GM12878 (cell line): ENCODE data around the gene MYO3A. TPM values are rescaled to one million over a fixed set of nuclear protein-coding genes. Genes with fewer than 3 reads are reported as not detected.

Experiments
- ATAC-seq: fragments of 200-7000 bp; cut with Tn5 transposase; 3 replicates; pipeline ENCODE4 v1.9.1; 2020; ENCODE audit warnings: mild to moderate bottlenecking, moderate library complexity
- BruUV-seq: library from RNA; stranded (reverse); fragments of 400-500 nt; replicated peaks from 2 replicates; lab custom pipeline; 2021; lab: Mats Ljungman, UMichigan
- CTCF ChIA-PET: fragments of 300-600 bp; sonication (Branson Sonifier 250); formaldehyde crosslinking; extraction: SDS; loops from one replicate; lab custom pipeline; 2021; ENCODE audit warnings: inconsistent platforms; lab: Yijun Ruan, JAX
- POLR2A ChIA-PET: fragments of 350-600 bp; formaldehyde crosslinking; extraction: SDS; loops from one replicate; lab custom pipeline; 2021; ENCODE audit warnings: inconsistent platforms; lab: Charles Lee
- RAD21 ChIA-PET: fragments of 300-600 bp; sonication (Branson Sonifier 250); formaldehyde crosslinking; loops from one replicate; lab custom pipeline; 2023; ENCODE audit warnings: antibody characterized with exemption; ENCODE audit not compliant: unreplicated experiment; lab: Charles Lee
- SMC1A ChIA-PET: fragments of 300-600 bp; sonication (Branson Sonifier 250); formaldehyde crosslinking; loops from one replicate; lab custom pipeline; 2023; ENCODE audit not compliant: unreplicated experiment, uncharacterized antibody; lab: Charles Lee
- DNase-seq: peaks from one replicate; pipeline ENCODE4 v3.0.0-alpha.2; 2011; ENCODE audit warnings: low read depth, low spot score
- FAIRE-seq: peaks from 3 replicates; lab custom pipeline; 2011; peaks lifted over from hg19 to GRCh38; lab: Jason Lieb, UNC
- H2AFZ ChIP-seq: 2 replicates; pipeline ENCODE4 v1.6.0; 2011; ENCODE audit warnings: low read depth, low read length, control low read depth; ENCODE audit not compliant: control insufficient read depth
- H3K27ac ChIP-seq: 2 replicates; pipeline ENCODE4 v1.5.1; 2011; ENCODE audit warnings: control low read depth; ENCODE audit not compliant: control insufficient read depth, insufficient read depth
- H3K27me3 ChIP-seq, 2 experiments: replicated peaks in 1 of 2; 2 replicates each; pipeline versions ENCODE4 v1.6.0 to v1.6.1; 2011; ENCODE audit warnings: low read length in 1 of 2; ENCODE audit not compliant: control insufficient read depth in 2 of 2, insufficient read depth in 2 of 2
- H3K36me3 ChIP-seq, 2 experiments: 2 replicates each; pipeline ENCODE4 v1.5.1; 2011; ENCODE audit warnings: low read length in 1 of 2; ENCODE audit not compliant: control insufficient read depth in 2 of 2, insufficient read depth in 2 of 2
- H3K4me1 ChIP-seq: 2 replicates; pipeline ENCODE4 v1.6.1; 2011; ENCODE audit warnings: mild to moderate bottlenecking, low read length, moderate library complexity, mixed read lengths; ENCODE audit not compliant: control insufficient read depth, insufficient read depth
- H3K4me2 ChIP-seq: 2 replicates; pipeline ENCODE4 v1.6.0; 2011; ENCODE audit warnings: control low read depth; ENCODE audit not compliant: control insufficient read depth, insufficient read depth
- H3K4me3 ChIP-seq: fragments of 200-600 bp; sonication (generic); 2 replicates; pipeline ENCODE4 v1.5.1; 2016
- H3K79me2 ChIP-seq: 2 replicates; pipeline ENCODE4 v1.6.0; 2011; ENCODE audit warnings: low read length; ENCODE audit not compliant: control insufficient read depth, insufficient read depth
- H3K9ac ChIP-seq: 2 replicates; pipeline ENCODE4 v1.8.0; 2011; ENCODE audit warnings: low read length, control low read depth, mixed read lengths; ENCODE audit not compliant: control insufficient read depth, insufficient read depth
- H3K9me3 ChIP-seq: replicated peaks from 3 replicates; pipeline ENCODE4 v1.5.1; 2011; ENCODE audit warnings: mild to moderate bottlenecking, low read length; ENCODE audit not compliant: control insufficient read depth, insufficient read depth
- H4K20me1 ChIP-seq: 2 replicates; pipeline ENCODE4 v1.6.0; 2011; ENCODE audit not compliant: control insufficient read depth, insufficient read depth
- ASH2L ChIP-seq: fragments of 300-600, 200-600 bp; sonication (generic); IDR thresholded peaks from 2 replicates; pipeline ENCODE4 v1.6.1; 2017; ENCODE audit warnings: low read depth, mild to moderate bottlenecking, borderline replicate concordance
- BACH1 ChIP-seq: fragments of 450-650 bp; IDR thresholded peaks from 2 replicates; pipeline ENCODE4 v1.6.1; 2017; ENCODE audit warnings: mild to moderate bottlenecking, borderline replicate concordance
- BCL11A ChIP-seq: IDR thresholded peaks from 2 replicates; pipeline ENCODE4 v1.6.1; 2011; ENCODE audit warnings: low read depth, low read length
- CEBPB ChIP-seq, 2 experiments: fragments of 150-350 bp in 1 of 2; IDR thresholded peaks; 2 replicates each; pipeline ENCODE4 v1.6.1; 2012 to 2014; ENCODE audit warnings: low read depth in 2 of 2, low read length in 2 of 2, borderline replicate concordance in 1 of 2, inconsistent platforms in 1 of 2
- DPF2 ChIP-seq: fragments of 450-650 bp; IDR thresholded peaks from 2 replicates; pipeline ENCODE4 v1.6.1; 2017; ENCODE audit warnings: mild to moderate bottlenecking
- EGR1 ChIP-seq, 2 experiments: IDR thresholded peaks; 1 replicate in 1 of 2; 2 replicates in 1 of 2; pipeline ENCODE4 v1.6.1; 2011 to 2012; ENCODE audit warnings: low read depth in 2 of 2, low read length in 2 of 2, borderline replicate concordance in 1 of 2, mild to moderate bottlenecking in 1 of 2, moderate library complexity in 1 of 2
- MYC ChIP-seq: IDR thresholded peaks from 2 replicates; pipeline ENCODE4 v1.6.1; 2011; ENCODE audit warnings: mild to moderate bottlenecking, low read length, moderate library complexity, inconsistent platforms; ENCODE audit not compliant: insufficient read depth, insufficient replicate concordance, insufficient read length, severe bottlenecking
- NBN ChIP-seq: fragments of 450-650 bp; IDR thresholded peaks from 2 replicates; pipeline ENCODE4 v1.6.1; 2016
- NR2C2 ChIP-seq: IDR thresholded peaks from 2 replicates; pipeline ENCODE4 v1.6.1; 2011; ENCODE audit warnings: borderline replicate concordance, low read depth; ENCODE audit not compliant: control insufficient read depth, insufficient read length
- PAX5 ChIP-seq: IDR thresholded peaks from 2 replicates; pipeline ENCODE4 v1.6.1; 2011; ENCODE audit warnings: low read depth, low read length, borderline replicate concordance
- PKNOX1 ChIP-seq: fragments of 450-650 bp; IDR thresholded peaks from 2 replicates; pipeline ENCODE4 v1.6.1; 2016; ENCODE audit warnings: mild to moderate bottlenecking
- STAT3 ChIP-seq: IDR thresholded peaks from 2 replicates; pipeline ENCODE4 v1.6.1; 2011; ENCODE audit warnings: low read depth, low read length, improper control_type of control experiment
- USF2 ChIP-seq: IDR thresholded peaks from 2 replicates; pipeline ENCODE4 v1.6.1; 2011; ENCODE audit warnings: low read depth, low read length, improper control_type of control experiment, borderline replicate concordance
- WRNIP1 ChIP-seq: IDR thresholded peaks from 2 replicates; pipeline ENCODE4 v1.6.1; 2011; ENCODE audit warnings: low read depth, low read length, improper control_type of control experiment, borderline replicate concordance
- ZBED1 ChIP-seq: IDR thresholded peaks from 2 replicates; pipeline ENCODE4 v1.6.1; 2016; ENCODE audit warnings: borderline replicate concordance
- ZNF217 ChIP-seq: fragments of 450-650 bp; IDR thresholded peaks from 2 replicates; pipeline ENCODE4 v1.6.1; 2017; ENCODE audit warnings: antibody characterized with exemption, mild to moderate bottlenecking
- WGBS: methylation state at CpG from one replicate; pipeline ENCODE4 v1.1.6; 2016; ENCODE audit warnings: low lambda C conversion rate; ENCODE audit not compliant: insufficient replicate concordance, insufficient coverage; ENCODE audit errors: missing lambda C conversion rate; 5-methylcytosine and 5-hydroxymethylcytosine counted together
- in situ Hi-C: fragments of 300-500 bp; cut with MboI; formaldehyde crosslinking; loops from 9 replicates; pipeline ENCODE4 v1.14.3; 2018; ENCODE audit warnings: mixed read lengths
- intact Hi-C: fragments of 100-400 bp; cut with micrococcal nuclease; formaldehyde crosslinking; loops from one replicate; pipeline ENCODE4 v1.14.2; 2022; ENCODE audit not compliant: unreplicated experiment
- polyA plus RNA-seq, 11 experiments: library from polyadenylated mRNA; depleted of rRNA in 4 of 11; unstranded in 6 of 11; stranded (reverse) in 5 of 11; fragments of >200 nt; fragmentation: Nextera tagmentation in 4 of 11; fragmentation: Illumina TruSeq in 1 of 11; extraction: Ambion mirVana in 4 of 11; extraction: Trizol in 1 of 11; gene quantifications; 1 replicate in 1 of 11; 2 replicates in 10 of 11; pipeline versions ENCODE4 v1.2.1 to v1.2.3, GENCODE V29; 2011 to 2016; ENCODE audit warnings: inconsistent platforms in 2 of 11, missing spikeins in 2 of 11, low read depth in 1 of 11
- total RNA-seq, 4 experiments: library from RNA; depleted of rRNA in 3 of 4; stranded (reverse); fragments of >200 nt in 3 of 4; fragmentation: Illumina TruSeq in 1 of 4; extraction: Trizol in 1 of 4; gene quantifications; 2 replicates each; pipeline versions ENCODE4 v1.2.1 to v1.2.3, GENCODE V29; 2013 to 2021

Gene MYO3A
- total and polyA plus RNA-seq, 10 of the 15 experiments (the other 5 are each of a cell fraction or from before 2014, with no cell fraction given), result not detected

GRCh38 chr10:25989951-25990350, 55.9 kb downstream of the MYO3A start:
- H3K36me3 ChIP-seq, result no peaks in the 10 kb centered on the region
- no peak for TF ChIP-seq EGR1 (IDR thresholded peaks at IDR 0.05; ENCODE audit: borderline replicate concordance in 1 of 2, low read depth in 2 of 2, low read length in 2 of 2)
- no peak for TF ChIP-seq NR2C2
- TF ChIP-seq BCL11A, result no peak
- TF ChIP-seq PKNOX1, result no peak
- TF ChIP-seq ASH2L, result no peak
- TF ChIP-seq CEBPB (IDR thresholded peaks at IDR 0.05; ENCODE audit: borderline replicate concordance in 1 of 2, low read depth in 2 of 2, low read length in 2 of 2), result no peak
- no peak for TF ChIP-seq NBN
- no peak for TF ChIP-seq MYC
- TF ChIP-seq DPF2, result no peak
- TF ChIP-seq ZBED1, result no peak
- TF ChIP-seq PAX5, result no peak
- TF ChIP-seq USF2, result no peak
- TF ChIP-seq BACH1, result no peak
- TF ChIP-seq WRNIP1, result no peak
- TF ChIP-seq STAT3, result no peak
- no peak for TF ChIP-seq ZNF217
- H4K20me1 ChIP-seq, result no peaks in the 10 kb centered on the region
- no peak overlapping the region for H2AFZ ChIP-seq
- H3K27me3 ChIP-seq, result no peaks in the 10 kb centered on the region
- ChIA-PET CTCF (no interaction called here), POLR2A (no interaction called here), SMC1A (no interaction called here), RAD21 (no interaction called here)
- WGBS, result 13% methylated on average over 3 of the region's 3 CpGs
- FAIRE-seq (no peak), DNase-seq (no peak), ATAC-seq (no peak)
- no peaks in the 10 kb centered on the region for H3K4me1 ChIP-seq
- H3K4me2 ChIP-seq, result no peak overlapping the region
- no peak overlapping the region for H3K4me3 ChIP-seq
- in situ Hi-C loops (no loop called here), intact Hi-C loops (no loop called here)
- no peaks in the 10 kb centered on the region for H3K9me3 ChIP-seq
- H3K27ac ChIP-seq, result no peak overlapping the region
- no peaks in the 10 kb centered on the region for H3K79me2 ChIP-seq
- BruUV-seq, result no TSS peak
- no peak overlapping the region for H3K9ac ChIP-seq
